ENCODE results near the gene TCAP.

Gene TCAP

GRCh38 chr17:39629494-39629880 lies 35.7 kb upstream of the TCAP start:
- DNase-seq, result no peak

GRCh38 chr17:39629898-39630297 lies 35.3 kb upstream of the TCAP start:
- no peak for DNase-seq

GRCh38 chr17:39631403-39631802 lies 33.7 kb upstream of the TCAP start:
- DNase-seq, result no peak

GRCh38 chr17:39632153-39632941 lies 32.8 kb upstream of the TCAP start:
- DNase-seq, result no peak

GRCh38 chr17:39633570-39634183 lies 31.5 kb upstream of the TCAP start:
- DNase-seq, result no peak

- peak; percentile 36 for DNase-seq
These were observed 30.7 kb upstream of the TCAP start for GRCh38 chr17:39634384-39634871.

GRCh38 chr17:39635614-39636176 lies 29.5 kb upstream of the TCAP start:
- no peak for DNase-seq

GRCh38 chr17:39636587-39636926 lies 28.6 kb upstream of the TCAP start:
- DNase-seq, result no peak

- DNase-seq, result peak; percentile 84
These were observed 28.0 kb upstream of the TCAP start, which contains the start of gene STARD3 for GRCh38 chr17:39636927-39637736. Gene STARD3, plus strand, starts transcription at chr17:39637144. Its CDS starts 16,388 bp downstream, at chr17:39653532.

- no peak for DNase-seq
These were observed 26.8 kb upstream of the TCAP start for GRCh38 chr17:39638317-39638716.

- no peak for DNase-seq
These were observed 26.1 kb upstream of the TCAP start for GRCh38 chr17:39639043-39639442.

- DNase-seq, result no peak
These were observed 25.3 kb upstream of the TCAP start for GRCh38 chr17:39639566-39640458.

GRCh38 chr17:39640591-39641031 lies 24.5 kb upstream of the TCAP start:
- no peak for DNase-seq

GRCh38 chr17:39641097-39641496 lies 24.1 kb upstream of the TCAP start:
- no peak for DNase-seq

GRCh38 chr17:39641883-39642282 lies 23.3 kb upstream of the TCAP start:
- DNase-seq, result no peak

GRCh38 chr17:39642291-39643074 lies 22.7 kb upstream of the TCAP start:
- DNase-seq, result no peak

- no peak for DNase-seq
These were observed 21.9 kb upstream of the TCAP start for GRCh38 chr17:39643271-39643670.

- DNase-seq, result no peak
These were observed 17.9 kb upstream of the TCAP start for GRCh38 chr17:39647256-39647655.

GRCh38 chr17:39648616-39649366 lies 16.4 kb upstream of the TCAP start:
- DNase-seq, result no peak

- DNase-seq, result no peak
These were observed 15.0 kb upstream of the TCAP start for GRCh38 chr17:39650121-39650579.

Data from central memory CD4-positive, alpha-beta T cell (primary cell).